GM19043 (cell line): ENCODE measurements around the gene PCYOX1L.
A peak's percentile ranks its signal among the peaks of the same experiment; 100 is the strongest.

Experiments used
- ATAC-seq: cut with Tn5 transposase; IDR thresholded peaks from one replicate; pipeline ENCODE4 v1.9.1; 2021; ENCODE audit warnings: low read depth; ENCODE audit not compliant: unreplicated experiment

The PCYOX1L gene, protein sequence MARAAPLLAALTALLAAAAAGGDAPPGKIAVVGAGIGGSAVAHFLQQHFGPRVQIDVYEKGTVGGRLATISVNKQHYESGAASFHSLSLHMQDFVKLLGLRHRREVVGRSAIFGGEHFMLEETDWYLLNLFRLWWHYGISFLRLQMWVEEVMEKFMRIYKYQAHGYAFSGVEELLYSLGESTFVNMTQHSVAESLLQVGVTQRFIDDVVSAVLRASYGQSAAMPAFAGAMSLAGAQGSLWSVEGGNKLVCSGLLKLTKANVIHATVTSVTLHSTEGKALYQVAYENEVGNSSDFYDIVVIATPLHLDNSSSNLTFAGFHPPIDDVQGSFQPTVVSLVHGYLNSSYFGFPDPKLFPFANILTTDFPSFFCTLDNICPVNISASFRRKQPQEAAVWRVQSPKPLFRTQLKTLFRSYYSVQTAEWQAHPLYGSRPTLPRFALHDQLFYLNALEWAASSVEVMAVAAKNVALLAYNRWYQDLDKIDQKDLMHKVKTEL

DNA sequence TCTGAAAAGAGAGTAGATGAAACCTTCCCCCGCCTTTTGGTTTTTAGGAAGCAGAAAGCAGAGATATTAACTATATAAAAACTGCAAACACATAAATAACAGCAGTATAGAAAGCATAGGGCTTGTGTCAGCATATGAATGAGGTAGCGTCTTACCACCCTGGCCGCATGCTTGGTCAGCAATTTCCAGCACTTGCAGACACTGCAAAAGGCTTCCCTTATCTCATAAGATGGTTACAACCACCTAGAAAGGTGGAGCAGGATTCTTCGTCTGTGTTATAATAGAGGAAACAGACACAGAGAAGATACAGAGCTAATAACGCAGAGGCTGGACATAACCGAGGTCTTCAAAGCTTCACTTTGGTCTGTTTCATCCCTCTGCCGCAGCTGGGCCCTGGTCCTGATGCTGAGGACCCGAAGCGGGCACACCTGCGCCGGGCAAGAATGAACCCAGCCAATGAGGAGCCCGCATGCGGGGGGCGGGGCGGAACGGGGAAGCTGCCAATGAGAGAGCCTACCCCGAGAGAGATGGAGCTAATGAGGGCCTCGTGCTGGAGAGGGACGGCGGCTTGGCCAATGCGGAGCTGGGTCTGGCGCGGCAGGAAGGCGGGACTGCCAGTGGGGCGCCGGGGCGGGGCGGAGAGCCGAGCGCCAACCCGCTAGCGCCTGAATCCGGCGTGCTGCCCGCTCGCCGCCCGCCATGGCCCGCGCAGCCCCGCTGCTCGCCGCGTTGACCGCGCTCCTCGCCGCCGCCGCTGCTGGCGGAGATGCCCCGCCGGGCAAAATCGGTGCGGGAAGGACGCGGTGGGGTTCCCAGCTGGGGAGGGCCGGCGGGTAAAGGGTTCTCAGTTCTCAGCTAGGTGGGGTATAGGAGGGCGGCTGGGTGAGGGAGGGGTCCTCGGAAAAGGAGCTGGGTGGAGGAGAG, at the start of gene PCYOX1L:
Gene PCYOX1L, plus strand, starts transcription at position 677 of the 924 bp plus-strand sequence. Its CDS starts 23 bp downstream, at position 700.
- ATAC-seq, result peak; percentile 100

DNA sequence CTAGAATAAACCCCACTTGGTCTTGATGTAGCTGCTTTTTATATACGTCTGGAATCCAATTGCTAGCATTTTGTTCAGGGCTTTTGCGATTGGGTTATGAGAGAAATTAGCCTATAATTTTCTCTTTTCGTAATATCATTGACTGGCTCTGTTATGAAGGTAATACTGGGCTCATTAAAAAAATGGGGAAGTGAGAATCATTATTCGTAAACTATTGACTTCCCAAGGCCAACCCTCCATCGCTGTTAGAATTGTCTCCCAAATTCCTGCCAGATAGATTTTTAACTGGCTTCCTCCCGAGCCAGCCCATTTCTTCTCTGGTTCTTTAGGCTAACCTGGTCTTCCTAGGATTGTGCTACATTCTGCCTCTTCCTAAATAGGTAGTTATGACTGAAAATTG, 48.5 kb upstream of the PCYOX1L start:
- ATAC-seq, result no peak

DNA sequence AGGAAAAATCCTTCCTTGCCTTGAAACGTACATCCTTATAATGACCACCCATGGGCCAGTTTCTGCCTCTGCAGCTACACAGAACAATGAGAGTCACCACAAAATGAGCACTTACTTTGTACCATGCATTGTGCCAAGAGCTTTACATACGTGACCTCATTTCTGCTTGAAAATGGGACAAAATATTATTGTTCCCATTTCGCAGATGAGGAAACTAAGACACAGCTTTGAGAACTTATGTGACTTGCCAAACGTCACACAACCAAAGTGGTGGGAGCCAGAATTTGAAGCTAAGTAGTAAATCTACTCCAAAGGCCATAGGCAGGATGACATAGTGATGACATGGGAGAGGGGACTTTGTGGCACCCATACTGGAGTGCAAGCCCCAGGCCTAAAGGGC, 47.4 kb upstream of the PCYOX1L start:
- ATAC-seq, result no peak

DNA sequence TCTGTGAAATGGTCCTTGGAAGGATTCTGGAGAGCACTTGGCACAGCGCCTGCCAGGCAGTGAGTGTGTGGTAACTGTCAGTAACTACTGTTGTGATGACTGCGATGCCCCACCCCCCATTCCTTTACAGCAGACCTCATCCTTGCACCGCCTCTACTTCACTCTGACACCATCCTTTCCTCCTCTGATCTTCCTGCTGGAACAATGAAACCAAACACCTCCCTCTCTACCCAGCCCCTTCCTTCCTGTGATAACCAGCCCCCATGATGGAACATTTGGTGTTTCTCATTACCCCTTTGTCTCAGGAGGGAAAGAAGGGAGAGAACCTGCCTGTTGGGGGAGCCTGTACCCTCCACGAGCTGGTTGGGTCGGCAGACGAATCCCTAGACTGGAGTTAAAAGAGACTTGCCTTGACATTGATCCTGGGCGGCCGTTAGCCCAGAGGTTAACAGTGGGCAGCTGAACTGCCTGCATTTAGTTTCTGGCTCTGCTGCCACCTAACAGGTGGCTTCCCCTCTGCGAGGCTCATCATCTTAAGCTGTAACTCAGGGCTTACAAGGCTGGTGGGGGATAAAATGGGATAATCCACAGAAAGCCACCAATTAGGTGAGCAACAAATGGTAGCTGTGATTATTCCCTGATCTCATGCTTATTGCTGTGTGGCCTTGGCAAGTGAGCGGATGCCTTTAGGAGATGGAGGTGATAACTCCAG, 46.7 kb upstream of the PCYOX1L start:
- ATAC-seq, result no peak

DNA sequence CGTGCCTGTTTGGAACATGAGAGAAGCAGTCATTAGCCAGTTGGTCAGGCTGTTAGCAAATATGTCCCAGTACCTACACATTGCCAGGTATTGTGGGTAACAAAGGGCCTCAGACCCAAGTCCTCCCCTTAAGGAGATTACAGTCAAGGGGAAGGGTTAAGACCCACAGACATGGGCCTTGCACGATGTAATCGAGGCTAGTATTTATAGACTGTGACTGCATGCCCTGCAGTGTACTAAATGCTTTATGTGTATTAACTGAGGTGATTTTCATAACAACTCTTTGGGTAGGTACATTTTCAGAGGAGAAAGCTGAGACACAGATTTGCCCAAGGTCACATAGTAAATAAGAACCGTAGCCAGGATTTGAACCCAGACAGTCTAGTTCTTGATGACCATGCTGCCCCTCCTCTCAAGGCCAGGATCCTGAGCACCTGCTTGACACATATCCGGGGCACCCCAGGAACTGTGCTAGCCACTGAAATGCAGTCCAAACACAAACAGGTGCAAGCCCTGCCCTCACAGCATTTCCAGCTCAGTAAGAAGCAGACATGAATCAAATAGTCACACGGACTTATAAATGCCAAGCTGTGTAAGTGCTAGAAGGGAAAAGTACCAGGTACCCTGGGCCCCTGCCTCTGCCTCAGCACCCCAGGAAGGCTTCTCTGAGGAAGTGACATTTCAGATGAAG, 44.5 kb upstream of the PCYOX1L start:
- no peak for ATAC-seq

DNA sequence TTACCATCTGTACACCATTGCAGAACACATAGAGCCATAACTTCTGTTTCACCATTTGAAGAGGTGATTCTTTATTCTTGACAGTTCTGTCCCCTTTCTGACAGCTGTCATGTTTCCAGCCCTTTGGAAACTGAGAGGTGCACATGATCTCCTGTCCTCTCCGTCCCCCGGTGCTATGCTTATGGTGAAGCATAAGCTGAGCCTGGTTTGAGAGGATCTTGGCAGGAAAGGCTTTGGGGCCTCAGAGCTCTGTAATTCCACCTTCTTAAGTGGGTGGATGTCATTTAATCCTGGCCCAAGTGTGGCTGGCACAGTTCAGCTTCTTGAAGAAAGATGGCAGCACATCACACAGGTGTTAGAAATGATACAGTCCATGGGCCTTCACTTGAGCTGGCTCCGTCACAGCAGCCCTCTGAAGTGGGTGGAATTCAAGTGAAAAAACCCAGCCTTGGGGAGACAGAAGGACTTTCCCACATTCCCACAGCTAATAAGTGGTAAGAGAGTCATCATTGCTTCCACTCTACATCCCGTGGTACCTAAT, 43.2 kb upstream of the PCYOX1L start:
- ATAC-seq, result no peak

DNA sequence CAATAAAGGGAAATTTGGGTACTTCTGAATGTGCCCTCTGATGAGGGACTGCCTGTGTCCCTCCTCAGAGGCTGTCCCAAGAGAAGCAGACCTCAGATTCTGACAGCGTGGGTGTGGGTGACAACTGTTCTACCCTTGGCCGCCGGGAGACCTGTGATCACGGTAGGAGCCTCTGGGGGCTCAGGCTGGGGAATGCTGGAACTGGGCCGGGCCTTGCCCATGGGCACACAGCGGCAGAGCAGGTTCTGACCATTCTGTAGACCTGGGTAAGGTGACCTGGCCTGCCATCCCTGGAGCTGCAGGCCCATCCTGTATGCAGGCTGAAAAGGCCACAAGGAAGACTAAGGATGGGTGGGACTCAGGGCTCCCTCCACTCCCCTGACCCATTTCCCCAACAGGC, 42.1 kb upstream of the PCYOX1L start:
- ATAC-seq, result no peak

DNA sequence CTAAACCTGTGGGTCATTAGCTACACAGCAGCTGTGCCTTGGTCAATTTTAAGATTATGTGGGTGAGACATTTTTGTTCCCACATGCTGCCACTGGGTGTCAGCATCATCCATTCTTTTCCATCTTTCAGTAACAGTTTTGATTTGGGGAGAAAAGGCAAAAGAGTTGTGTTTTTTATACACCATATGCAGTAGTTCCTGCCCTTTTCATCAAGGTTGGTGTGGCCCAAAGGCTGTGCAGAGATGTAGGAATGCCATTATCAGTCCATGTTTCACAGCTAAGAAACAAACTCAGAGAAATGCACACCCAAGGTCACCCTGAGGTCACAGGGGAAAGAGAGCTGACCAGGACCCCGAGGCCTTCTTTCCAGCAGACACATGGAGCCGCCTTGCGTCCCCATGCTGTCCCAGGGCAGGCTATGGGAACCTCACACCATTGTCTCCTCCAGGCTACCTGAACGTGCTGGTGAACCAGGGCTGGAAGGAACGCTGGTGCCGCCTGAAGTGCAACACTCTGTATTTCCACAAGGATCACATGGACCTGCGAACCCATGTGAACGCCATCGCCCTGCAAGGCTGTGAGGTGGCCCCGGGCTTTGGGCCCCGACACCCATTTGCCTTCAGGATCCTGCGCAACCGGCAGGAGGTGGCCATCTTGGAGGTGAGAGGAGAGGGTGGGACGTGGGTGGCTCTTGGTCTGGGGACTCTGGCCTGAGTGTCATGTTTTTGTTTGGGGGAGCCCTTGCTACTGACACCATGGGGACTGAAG, 40.4 kb upstream of the PCYOX1L start:
- peak; percentile 71 for ATAC-seq

DNA sequence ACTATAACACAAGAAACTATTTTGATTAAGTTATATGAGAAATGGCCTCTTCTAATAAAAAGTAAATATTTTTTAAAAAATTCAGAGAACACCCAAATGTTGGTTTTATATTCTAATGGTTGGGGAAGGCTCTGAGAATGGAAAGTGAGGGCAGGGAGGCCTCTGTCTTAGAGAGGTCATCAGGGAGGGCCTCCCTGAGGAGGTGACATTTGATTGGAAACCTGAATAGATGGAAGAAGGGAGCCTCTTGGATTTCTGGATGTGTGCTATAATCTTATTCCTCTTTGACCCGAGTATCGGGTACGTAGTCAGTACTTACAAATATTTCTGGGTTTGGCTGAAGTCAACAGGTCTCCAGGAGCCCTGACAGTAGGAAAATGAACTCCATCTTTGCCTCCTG, 38.7 kb upstream of the PCYOX1L start:
- ATAC-seq, result no peak

DNA sequence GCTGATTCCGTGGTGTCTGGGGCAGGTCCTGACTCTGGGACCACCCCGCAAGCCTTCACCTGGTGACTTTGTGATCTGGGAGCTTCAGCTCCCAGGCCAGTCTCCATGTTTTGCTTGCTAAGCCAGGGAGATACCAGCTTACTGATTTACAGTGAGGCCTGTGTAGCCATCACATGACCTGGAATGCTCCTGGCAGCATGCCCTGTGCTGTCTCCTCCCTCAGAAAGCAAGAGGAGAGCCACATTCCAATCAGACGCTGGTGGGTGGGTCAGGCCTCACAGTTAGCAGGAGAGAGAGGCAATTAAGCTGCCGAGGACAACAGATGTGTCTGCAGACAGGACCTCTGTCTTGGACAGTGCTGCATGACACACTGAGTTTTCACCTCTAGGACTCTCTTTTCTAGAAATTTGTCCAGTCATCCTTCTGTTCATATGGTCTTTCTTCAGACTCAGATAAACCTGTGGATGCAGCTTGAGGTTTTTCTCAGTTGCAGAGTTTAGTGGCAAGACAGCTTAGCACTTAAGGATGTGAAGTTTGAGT, 37.0 kb upstream of the PCYOX1L start:
- ATAC-seq, result no peak

DNA sequence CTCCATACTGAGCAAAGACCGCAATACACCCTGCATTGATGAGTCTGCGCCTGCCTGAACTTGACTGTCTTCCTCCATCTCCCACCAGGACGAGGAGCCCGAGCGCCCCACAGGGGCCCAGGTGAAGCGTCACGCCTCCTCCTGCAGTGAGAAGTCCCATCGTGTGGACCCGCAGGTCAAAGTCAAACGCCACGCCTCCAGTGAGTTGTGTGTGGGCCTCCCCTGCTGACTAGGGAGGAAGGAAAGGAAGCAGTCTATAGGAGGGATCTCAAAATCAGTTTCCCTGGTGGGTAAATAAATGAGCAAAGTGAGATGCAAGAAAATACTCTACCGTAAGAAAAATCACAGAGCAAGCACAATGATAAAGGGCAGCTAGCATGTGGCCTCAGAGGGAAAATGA, 35.3 kb upstream of the PCYOX1L start:
- no peak for ATAC-seq

DNA sequence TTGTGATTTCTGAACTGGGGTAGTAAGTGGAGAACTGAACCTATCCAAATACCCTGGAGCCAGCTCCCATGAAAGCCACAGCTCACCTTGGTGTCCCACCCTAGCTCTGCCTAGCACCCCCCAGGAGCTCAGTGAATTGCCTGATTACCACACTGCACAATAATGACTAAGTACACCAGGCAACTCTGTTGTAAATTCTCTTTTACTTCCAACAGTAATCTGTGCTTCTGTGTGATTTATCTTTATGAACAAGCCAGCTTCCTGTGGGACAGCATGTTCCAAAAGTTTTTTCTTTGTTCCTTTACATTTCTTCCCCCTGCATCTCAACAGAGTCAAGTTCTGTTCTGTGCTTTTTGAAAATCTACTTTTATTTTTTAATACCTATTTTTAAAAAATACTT, 34.6 kb upstream of the PCYOX1L start:
- no peak for ATAC-seq

DNA sequence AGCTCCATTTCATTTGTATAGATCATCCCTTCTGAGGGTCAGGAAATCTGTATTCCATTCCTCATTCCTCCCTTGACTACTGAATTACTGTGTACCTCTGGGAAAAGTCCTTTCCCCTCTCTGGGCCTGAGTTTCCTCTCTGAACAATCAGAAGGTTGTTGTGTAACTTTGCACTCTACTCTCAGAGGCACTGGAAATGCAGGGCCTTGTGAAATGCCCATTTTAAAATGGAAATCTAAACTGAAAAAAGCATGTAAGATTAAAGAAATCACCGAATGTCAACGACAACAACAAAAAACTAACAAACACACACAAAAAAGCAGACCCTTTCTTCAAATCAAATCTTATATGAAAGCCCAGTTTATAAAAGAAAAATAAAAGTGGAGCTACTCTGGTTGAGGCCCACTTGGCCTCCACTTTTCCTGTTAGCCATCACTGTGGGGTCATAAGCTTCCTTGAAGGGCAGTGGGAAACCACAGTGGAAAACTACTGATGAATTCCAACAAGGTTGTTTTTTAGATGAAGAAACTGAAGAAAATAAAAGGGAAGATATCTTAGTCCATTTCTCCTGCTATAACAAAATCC, 34.1 kb upstream of the PCYOX1L start:
- ATAC-seq, result no peak

DNA sequence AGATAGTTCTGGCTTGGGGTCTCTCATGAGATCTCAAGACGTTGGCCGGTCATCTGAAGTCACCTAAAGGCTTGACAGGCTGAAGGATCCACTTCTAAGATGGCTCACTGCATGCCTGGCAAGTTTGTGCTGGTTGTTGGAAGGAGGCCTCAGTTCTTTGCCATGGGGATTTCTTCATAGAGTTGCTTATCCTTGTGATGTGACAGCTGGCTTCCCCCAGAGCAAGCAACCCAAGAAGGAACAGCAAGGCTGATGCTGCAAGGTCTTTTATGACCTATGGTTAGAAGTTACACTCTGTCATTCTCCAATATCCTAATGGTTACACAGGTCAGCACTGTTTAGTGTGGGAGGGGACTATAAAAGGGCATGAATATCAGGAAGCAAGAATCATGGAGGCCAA, 33.2 kb upstream of the PCYOX1L start:
- ATAC-seq, result no peak

DNA sequence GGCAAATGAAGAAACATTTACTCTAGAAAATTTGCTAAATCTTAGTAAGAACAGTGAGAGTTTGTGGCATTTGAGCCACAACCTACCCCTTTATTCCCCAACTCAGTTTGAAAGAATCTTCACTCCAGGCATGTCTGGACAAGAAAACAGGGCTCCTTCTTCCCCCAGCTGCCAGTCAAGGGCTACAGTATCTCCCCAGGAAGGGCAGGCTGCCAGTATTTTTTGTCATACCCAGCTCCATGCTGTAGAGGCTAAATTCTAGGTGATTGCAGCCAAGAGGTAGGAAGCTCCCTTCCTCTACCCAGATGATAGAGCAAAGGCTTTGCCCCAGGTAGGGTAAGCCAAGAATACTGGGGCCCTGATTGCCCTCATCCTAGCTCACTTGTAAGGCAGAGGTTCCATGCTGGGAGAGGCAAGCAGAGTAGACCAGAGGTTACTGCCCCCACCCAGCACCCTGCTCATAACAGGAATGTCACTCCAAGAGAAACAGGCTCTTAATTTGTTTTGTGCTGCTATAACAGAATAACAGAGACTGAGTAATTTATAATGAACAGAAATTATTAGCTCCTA, 32.6 kb upstream of the PCYOX1L start:
- ATAC-seq, result no peak

DNA sequence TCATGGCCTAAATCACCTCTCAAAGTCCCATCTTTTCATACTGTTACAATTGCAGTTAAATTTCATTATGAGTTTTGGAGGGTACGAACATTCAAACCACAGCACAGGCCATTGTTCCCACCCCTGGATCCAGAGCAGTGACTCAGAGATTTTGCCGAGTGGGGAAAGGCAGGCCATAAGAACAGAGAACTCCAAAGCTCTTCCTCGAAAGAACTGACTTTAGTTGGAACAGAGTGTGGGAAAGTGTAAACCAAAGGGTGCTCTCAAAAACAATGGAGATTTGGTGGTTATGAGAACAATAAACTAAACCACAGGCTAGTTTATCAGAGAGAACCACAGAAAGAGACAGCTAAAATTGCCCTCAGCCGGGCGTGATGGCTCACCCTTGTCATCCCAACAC, 32.0 kb upstream of the PCYOX1L start:
- ATAC-seq, result no peak

DNA sequence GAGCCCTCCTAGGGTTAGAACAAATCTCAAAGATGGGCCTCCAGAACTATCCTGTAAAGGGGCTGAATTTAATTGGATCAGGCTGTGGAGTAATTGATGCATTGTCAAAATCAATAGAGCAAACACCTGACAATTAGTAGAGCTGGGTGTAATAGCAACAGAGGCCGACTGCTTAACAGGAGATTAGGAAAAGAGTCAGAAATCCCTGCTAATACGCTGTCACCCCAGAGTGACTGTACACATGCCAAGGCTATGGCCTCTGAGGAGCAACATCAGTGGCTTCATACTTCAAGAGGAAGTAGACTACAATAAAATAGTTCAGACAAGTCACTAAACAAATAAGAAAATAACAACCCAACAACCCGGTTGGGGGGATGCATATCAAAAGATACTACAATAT, 31.2 kb upstream of the PCYOX1L start:
- ATAC-seq, result no peak

DNA sequence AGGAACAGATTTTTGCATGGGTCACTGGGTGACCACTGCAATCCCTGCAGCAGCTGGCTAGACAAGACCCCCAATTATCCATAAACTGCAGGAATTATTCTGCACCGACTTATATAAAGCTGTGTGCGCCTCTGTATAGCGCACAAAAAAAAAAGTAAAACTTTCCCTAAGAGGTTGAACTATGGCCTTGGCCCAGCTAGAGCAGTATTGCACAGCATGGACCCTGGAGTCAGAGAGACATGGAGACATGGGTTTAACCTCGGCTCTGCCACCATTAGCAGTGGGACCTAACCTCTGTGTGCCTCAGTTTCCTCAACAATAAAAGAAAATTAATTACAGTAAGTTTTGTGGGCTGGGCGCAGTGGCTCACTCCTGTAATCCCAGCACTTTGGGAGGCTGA, 29.7 kb upstream of the PCYOX1L start:
- no peak for ATAC-seq
